T-helper 1 cell treated with Interleukin-12 subunit alpha and Interleukin-12 subunit beta and Interleukin-4 antibody, amounts not matched to agents 30 ng/mL and 1 ng/mL, for 36 hours (primary cell): Measurements from ENCODE around the gene DSTYK. TPM values are rescaled to one million over a fixed set of nuclear protein-coding genes. Genes with fewer than 3 reads are reported as not detected.

Source experiments
- total RNA-seq: library from RNA; stranded (reverse); gene quantifications from 2 replicates; pipeline ENCODE4 v1.2.3, GENCODE V29; 2022

The DSTYK gene
- total RNA-seq, 1 donor from 2014 or later: 13.7 TPM

Other genes with a start within 250 kb of the DSTYK start
- not detected in 2 replicates for gene CNTN2, start 168.5 kb downstream of the DSTYK start, total RNA-seq
- gene TMEM81, start 127.2 kb downstream of the DSTYK start, total RNA-seq: 2.6 and 3.1 TPM in 2 replicates
- 23.4 and 28.4 TPM in 2 replicates for gene RBBP5, start 89.7 kb downstream of the DSTYK start, total RNA-seq
- 8.4 and 9.3 TPM in 2 replicates for gene TMCC2, start 16.2 kb upstream of the DSTYK start, total RNA-seq
- gene NUAK2, start 110.0 kb upstream of the DSTYK start, total RNA-seq: 8.4 and 10.5 TPM in 2 replicates
- not detected in 2 replicates for gene KLHDC8A, start 145.2 kb upstream of the DSTYK start, total RNA-seq
- 0.63 and 1.7 TPM in 2 replicates for gene LEMD1, start 210.4 kb upstream of the DSTYK start, total RNA-seq
- 0.51 and 0.68 TPM in 2 replicates for gene BLACAT1, start 244.3 kb upstream of the DSTYK start, total RNA-seq